Osteocyte (in vitro differentiated cells): ENCODE data around the gene GDF15. TPM values are rescaled to one million over a fixed set of nuclear protein-coding genes. Genes with fewer than 3 reads are reported as not detected.

Experiments
- DNase-seq: peaks from one replicate; pipeline ENCODE4 v3.0.0; 2021; ENCODE audit warnings: mixed read lengths; ENCODE audit not compliant: unreplicated experiment; ENCODE audit errors: extremely low spot score
- H3K27ac Mint-ChIP-seq: one replicate; pipeline ENCODE4 v1.8.0; 2021; ENCODE audit warnings: mild to moderate bottlenecking, mixed read lengths; ENCODE audit not compliant: unreplicated experiment
- H3K27me3 Mint-ChIP-seq: one replicate; pipeline ENCODE4 v1.8.0; 2021; ENCODE audit warnings: mixed read lengths; ENCODE audit not compliant: unreplicated experiment
- H3K36me3 Mint-ChIP-seq: one replicate; pipeline ENCODE4 v1.8.0; 2021; ENCODE audit warnings: mixed read lengths; ENCODE audit not compliant: unreplicated experiment
- H3K4me1 Mint-ChIP-seq: one replicate; pipeline ENCODE4 v1.8.0; 2021; ENCODE audit warnings: mixed read lengths; ENCODE audit not compliant: unreplicated experiment
- H3K4me3 Mint-ChIP-seq: one replicate; pipeline ENCODE4 v1.8.0; 2021; ENCODE audit warnings: mild to moderate bottlenecking, moderate library complexity, mixed read lengths; ENCODE audit not compliant: unreplicated experiment
- H3K9me3 Mint-ChIP-seq: one replicate; pipeline ENCODE4 v1.8.0; 2021; ENCODE audit warnings: mixed read lengths; ENCODE audit not compliant: unreplicated experiment
- CTCF ChIP-seq: fragments of 200-600 bp; sonication (generic); IDR thresholded peaks from 2 replicates; pipeline ENCODE4 v1.5.0; 2021; ENCODE audit warnings: antibody characterized with exemption, mild to moderate bottlenecking, moderate library complexity
- total RNA-seq: library from RNA; stranded (reverse); gene quantifications from 2 replicates; pipeline ENCODE4 v1.2.1, GENCODE V29; 2021

GDF15 gene
- total RNA-seq, 1 donor from 2014 or later = 47.9 TPM

- peaks cover 70% of the 10 kb centered on the region for H3K4me1 Mint-ChIP-seq
- H3K36me3 Mint-ChIP-seq = peaks cover under 1% of the 10 kb centered on the region
- no peaks in the 10 kb centered on the region for H3K27me3 Mint-ChIP-seq
- no peak for DNase-seq
- no peaks in the 10 kb centered on the region for H3K9me3 Mint-ChIP-seq
- peak overlapping the region; percentile 69 for H3K4me3 Mint-ChIP-seq
- peak overlapping the region; percentile 91 for H3K27ac Mint-ChIP-seq
- no peak for TF ChIP-seq CTCF
Measured at GRCh38 chr19:18418029-18418482, 32.1 kb downstream of the GDF15 start.

GRCh38 chr19:18418483-18419194 is 32.7 kb downstream of the GDF15 start:
- TF ChIP-seq CTCF = no peak
- peaks cover 71% of the 10 kb centered on the region for H3K4me1 Mint-ChIP-seq
- H3K36me3 Mint-ChIP-seq = peaks cover 3% of the 10 kb centered on the region
- H3K4me3 Mint-ChIP-seq = peak overlapping the region; percentile 69
- no peaks in the 10 kb centered on the region for H3K27me3 Mint-ChIP-seq
- H3K27ac Mint-ChIP-seq = peak overlapping the region; percentile 91
- DNase-seq = peak; percentile 84
- H3K9me3 Mint-ChIP-seq = no peaks in the 10 kb centered on the region

GRCh38 chr19:18419195-18419698 is 33.3 kb downstream of the GDF15 start, which contains the start of gene SSBP4:
TSS of gene SSBP4 (plus strand) at chr19:18419398. CDS start at chr19:18419649, 251 bp downstream.
- Mint-ChIP-seq H3K4me1 (peaks cover 72% of the 10 kb centered on the region), H3K27ac (peak within 1 kb of the TSS; percentile 91), H3K4me3 (peak within 1 kb of the TSS; percentile 81), H3K27me3 (no peaks in the 10 kb centered on the region), H3K36me3 (peaks cover 3% of the 10 kb centered on the region), H3K9me3 (no peaks in the 10 kb centered on the region)
- peak; percentile 47 for TF ChIP-seq CTCF
- peak; percentile 93 for DNase-seq

GRCh38 chr19:18419699-18420460 is 33.9 kb downstream of the GDF15 start:
- H3K36me3 Mint-ChIP-seq = peaks cover 3% of the 10 kb centered on the region
- peaks cover 66% of the 10 kb centered on the region for H3K4me1 Mint-ChIP-seq
- peak overlapping the region; percentile 71 for H3K27ac Mint-ChIP-seq
- TF ChIP-seq CTCF = no peak
- no peaks in the 10 kb centered on the region for H3K9me3 Mint-ChIP-seq
- no peak for DNase-seq
- no peaks in the 10 kb centered on the region for H3K27me3 Mint-ChIP-seq
- peak overlapping the region; percentile 81 for H3K4me3 Mint-ChIP-seq

GRCh38 chr19:18420930-18421329 is 35.0 kb downstream of the GDF15 start:
- peak overlapping the region; percentile 71 for H3K27ac Mint-ChIP-seq
- no peaks in the 10 kb centered on the region for H3K27me3 Mint-ChIP-seq
- peaks cover 60% of the 10 kb centered on the region for H3K4me1 Mint-ChIP-seq
- H3K4me3 Mint-ChIP-seq = peak overlapping the region; percentile 81
- DNase-seq = no peak
- TF ChIP-seq CTCF = no peak
- peaks cover 3% of the 10 kb centered on the region for H3K36me3 Mint-ChIP-seq
- H3K9me3 Mint-ChIP-seq = no peaks in the 10 kb centered on the region
